H1 (cell line): ENCODE measurements around the gene FLT4. TPM values are rescaled to one million over a fixed set of nuclear protein-coding genes. Genes with fewer than 3 reads are reported as not detected.
"Not testable (repeated sequence)": the region's sequence is repeated elsewhere in the genome, so short reads cannot be mapped to it uniquely, and the experiment has no call there.

Experiments used
- CTCF ChIA-PET: fragments of 300-600 bp; sonication (Branson Sonifier 250); formaldehyde crosslinking; loops from one replicate; lab custom pipeline; 2021; ENCODE audit not compliant: partially characterized antibody; lab: Charles Lee
- POLR2A ChIA-PET: fragments of 300-600 bp; sonication (Branson Sonifier 250); formaldehyde crosslinking; loops from one replicate; lab custom pipeline; 2021; ENCODE audit warnings: inconsistent platforms; ENCODE audit not compliant: partially characterized antibody; lab: Charles Lee
- DNase-seq, 2 experiments: peaks; one replicate each; pipeline versions ENCODE4 v3.0.0 to v3.0.0-alpha.2; 2010 to 2022; ENCODE audit warnings: low spot score in 2 of 2, low read depth in 1 of 2, mixed read lengths in 1 of 2
- FAIRE-seq: peaks from 2 replicates; lab custom pipeline; 2011; peaks lifted over from hg19 to GRCh38; lab: Jason Lieb, UNC
- H2AFZ ChIP-seq: 2 replicates; pipeline ENCODE4 v1.8.1; 2012; ENCODE audit warnings: low read length, inconsistent platforms
- H2AK5ac ChIP-seq: 2 replicates; pipeline ENCODE4 v1.6.1; 2013; ENCODE audit warnings: low read depth, low read length
- H2BK120ac ChIP-seq: replicated peaks from 2 replicates; pipeline ENCODE3; 2013; ENCODE audit warnings: low read depth, low read length, inconsistent platforms
- H2BK12ac ChIP-seq: 2 replicates; pipeline ENCODE4 v1.6.1; 2013; ENCODE audit warnings: low read depth, low read length
- H2BK15ac ChIP-seq: 2 replicates; pipeline ENCODE4 v1.6.1; 2013; ENCODE audit warnings: low read length
- H2BK20ac ChIP-seq: 2 replicates; pipeline ENCODE4 v1.6.1; 2013; ENCODE audit warnings: low read length
- H2BK5ac ChIP-seq: 2 replicates; pipeline ENCODE4 v1.6.1; 2013; ENCODE audit warnings: low read depth, low read length
- H3K14ac ChIP-seq: 2 replicates; pipeline ENCODE4 v1.6.1; 2013; ENCODE audit warnings: inconsistent platforms; ENCODE audit not compliant: insufficient read length
- H3K18ac ChIP-seq: 2 replicates; pipeline ENCODE4 v1.6.1; 2013; ENCODE audit warnings: low read length; ENCODE audit errors: extremely low read depth
- H3K23ac ChIP-seq: 2 replicates; pipeline ENCODE4 v1.6.1; 2013; ENCODE audit warnings: inconsistent platforms; ENCODE audit not compliant: insufficient read length
- H3K23me2 ChIP-seq: 2 replicates; pipeline ENCODE4 v1.6.1; 2013; ENCODE audit warnings: low read depth, low read length
- H3K27ac ChIP-seq: 2 replicates; pipeline ENCODE4 v1.6.1; 2011; ENCODE audit warnings: low read depth, low read length, inconsistent platforms
- H3K27me3 ChIP-seq, 4 experiments: replicated peaks in 1 of 4; 1 replicate in 1 of 4; 2 replicates in 3 of 4; pipeline versions ENCODE4 v1.6.1 to v1.8.1; 2011 to 2013; ENCODE audit warnings: low read length in 3 of 4, mild to moderate bottlenecking in 3 of 4, inconsistent platforms in 2 of 4, mixed read lengths in 2 of 4, moderate library complexity in 1 of 4; ENCODE audit not compliant: control insufficient read depth in 3 of 4, insufficient read depth in 3 of 4; ENCODE audit errors: extremely low read depth in 1 of 4
- H3K36me3 ChIP-seq, 4 experiments: 2 replicates each; pipeline versions ENCODE4 v1.6.1 to v1.8.1; 2011 to 2013; ENCODE audit warnings: mild to moderate bottlenecking in 4 of 4, low read length in 3 of 4, moderate library complexity in 2 of 4, control low read depth in 1 of 4, inconsistent platforms in 1 of 4; ENCODE audit not compliant: insufficient read depth in 4 of 4, control insufficient read depth in 2 of 4
- H3K4ac ChIP-seq: replicated peaks from 2 replicates; pipeline ENCODE3; 2013; ENCODE audit warnings: low read length, low read depth, mixed read lengths, inconsistent platforms; ENCODE audit not compliant: insufficient read length
- H3K4me1 ChIP-seq, 4 experiments: replicated peaks in 1 of 4; 1 replicate in 1 of 4; 2 replicates in 3 of 4; pipeline versions ENCODE4 v1.6.1 to v1.8.1; 2011 to 2013; ENCODE audit warnings: low read length in 3 of 4, inconsistent platforms in 2 of 4, mixed read lengths in 1 of 4; ENCODE audit not compliant: insufficient read depth in 4 of 4, control insufficient read depth in 3 of 4
- H3K4me2 ChIP-seq, 2 experiments: 2 replicates each; pipeline versions ENCODE4 v1.6.1 to v1.8.1; 2011 to 2013; ENCODE audit warnings: low read depth in 2 of 2, low read length in 2 of 2, control low read depth in 1 of 2, inconsistent platforms in 1 of 2, mild to moderate bottlenecking in 1 of 2; ENCODE audit not compliant: insufficient read depth in 1 of 2
- H3K4me3 ChIP-seq, 4 experiments: fragments of 200-600, 300-600 bp in 1 of 4; sonication (generic), shearing (Covaris generic), sonication (Bioruptor Twin) in 1 of 4; 2 replicates each; pipeline versions ENCODE4 v1.5.1 to v1.8.1; 2011 to 2016; ENCODE audit warnings: low read length in 4 of 4, low read depth in 3 of 4, control low read depth in 2 of 4, inconsistent platforms in 2 of 4, mild to moderate bottlenecking in 2 of 4, mixed read lengths in 1 of 4, moderate library complexity in 1 of 4; ENCODE audit not compliant: insufficient read depth in 2 of 4; ENCODE audit errors: extremely low read depth in 1 of 4
- H3K56ac ChIP-seq: replicated peaks from 2 replicates; pipeline ENCODE3; 2013; ENCODE audit warnings: low read depth, mild to moderate bottlenecking, mixed read lengths, low read length, inconsistent platforms; ENCODE audit not compliant: insufficient read length
- H3K79me1 ChIP-seq: 2 replicates; pipeline ENCODE4 v1.6.1; 2013; ENCODE audit warnings: low read depth, low read length, control low read depth
- H3K79me2 ChIP-seq, 2 experiments: 2 replicates each; pipeline versions ENCODE4 v1.6.1 to v1.8.1; 2012 to 2013; ENCODE audit warnings: low read length in 2 of 2, mild to moderate bottlenecking in 2 of 2, inconsistent platforms in 1 of 2; ENCODE audit not compliant: insufficient read depth in 2 of 2, control insufficient read depth in 1 of 2
- H3K9ac ChIP-seq, 4 experiments: replicated peaks in 1 of 4; 1 replicate in 1 of 4; 2 replicates in 3 of 4; pipeline versions ENCODE4 v1.6.1 to v1.8.1; 2011 to 2013; ENCODE audit warnings: low read depth in 3 of 4, low read length in 3 of 4, control low read depth in 2 of 4, mild to moderate bottlenecking in 2 of 4, moderate library complexity in 2 of 4, inconsistent platforms in 1 of 4; ENCODE audit errors: extremely low read depth in 1 of 4
- H3K9me3 ChIP-seq, 2 experiments: 2 replicates each; pipeline versions ENCODE4 v1.6.1 to v1.8.1; 2012 to 2013; ENCODE audit warnings: mild to moderate bottlenecking in 2 of 2, moderate library complexity in 2 of 2, control low read depth in 1 of 2, inconsistent platforms in 1 of 2, low read depth in 1 of 2, low read length in 1 of 2, mixed read lengths in 1 of 2; ENCODE audit not compliant: insufficient read depth in 2 of 2
- H4K20me1 ChIP-seq, 2 experiments: replicated peaks in 1 of 2; 2 replicates each; pipeline versions ENCODE3 to v1.8.1; 2011 to 2013; ENCODE audit warnings: inconsistent platforms in 2 of 2, low read length in 2 of 2, mild to moderate bottlenecking in 1 of 2; ENCODE audit not compliant: insufficient read depth in 2 of 2, control insufficient read depth in 1 of 2
- H4K5ac ChIP-seq: 2 replicates; pipeline ENCODE4 v1.6.1; 2013; ENCODE audit warnings: low read length, low read depth, mixed read lengths, inconsistent platforms; ENCODE audit not compliant: insufficient read length
- H4K8ac ChIP-seq: 2 replicates; pipeline ENCODE4 v1.8.0; 2013; ENCODE audit warnings: mild to moderate bottlenecking, moderate library complexity, low read length, inconsistent platforms; ENCODE audit not compliant: insufficient read depth; ENCODE audit errors: extremely low read depth
- H4K91ac ChIP-seq: replicated peaks from 2 replicates; pipeline ENCODE3; 2013; ENCODE audit warnings: low read length, mixed read lengths, inconsistent platforms; ENCODE audit not compliant: insufficient read length
- EZH2 ChIP-seq: fragments of 200-600 bp; sonication (generic); IDR thresholded peaks from 2 replicates; pipeline ENCODE4 v1.7.1; 2012; ENCODE audit warnings: low read depth, mild to moderate bottlenecking, moderate library complexity, low read length, inconsistent platforms; ENCODE audit not compliant: severe bottlenecking
- WGBS, 2 experiments: shearing (Covaris generic) in 1 of 2; methylation state at CpG; one replicate each; pipeline versions ENCODE4 v1.1.6 to v1.1.7; 2013 to 2015; ENCODE audit warnings: low lambda C conversion rate in 2 of 2, mixed read lengths in 2 of 2, inconsistent platforms in 1 of 2, low coverage in 1 of 2, missing lambda C conversion rate in 1 of 2; ENCODE audit not compliant: insufficient replicate concordance in 2 of 2, insufficient coverage in 1 of 2, insufficient read length in 1 of 2; ENCODE audit errors: extremely low coverage in 1 of 2, missing lambda C conversion rate in 1 of 2; 5-methylcytosine and 5-hydroxymethylcytosine counted together
- polyA plus RNA-seq, 7 experiments: library from polyadenylated mRNA; depleted of rRNA in 3 of 7; stranded (reverse) in 5 of 7; unstranded in 2 of 7; fragments of >200 nt in 5 of 7; fragments of 200-250 nt in 2 of 7; gene quantifications; 1 replicate in 5 of 7; 2 replicates in 1 of 7; 4 replicates in 1 of 7; pipeline versions ENCODE4 v1.2.1 to v1.2.3, GENCODE V29; 2011 to 2013; ENCODE audit warnings: missing spikeins in 2 of 7, mixed read lengths in 2 of 7
- total RNA-seq: library from RNA; stranded (reverse); fragmentation: NEBNext Ultra II Directional; extraction: Animal tissue kit (Norgen Biotek cat#: 25700); gene quantifications from 2 replicates; pipeline ENCODE4 v1.2.1, GENCODE V29; 2021

The FLT4 gene
- total and polyA plus RNA-seq, 2 of the 8 experiments (the other 6 are each of a cell fraction or from before 2014, with no cell fraction given) = 6.5 to 7.7 TPM

DNA sequence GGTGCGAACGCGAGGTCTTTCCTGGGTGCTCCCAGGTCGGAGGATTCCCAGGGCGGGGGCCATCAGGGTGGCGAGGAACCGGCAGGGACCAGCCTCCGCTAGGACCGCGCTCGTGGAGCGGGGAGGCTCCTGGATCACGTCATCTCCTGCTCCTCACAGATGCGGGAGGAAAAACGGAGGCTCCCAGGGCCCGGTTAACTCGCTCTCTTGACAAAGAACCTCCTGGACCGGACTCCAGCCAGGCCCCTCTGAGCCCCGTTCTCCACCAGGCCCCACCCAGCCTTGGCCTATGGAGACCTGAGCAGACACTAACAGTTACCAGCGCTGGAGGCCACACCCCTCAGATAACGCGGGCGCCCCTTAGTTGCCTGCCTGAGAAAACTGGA lies 24.7 kb upstream of the FLT4 start:
- not testable (repeated sequence) for H3K18ac ChIP-seq, H3K14ac ChIP-seq, H3K79me2 ChIP-seq, H4K91ac ChIP-seq, H3K4ac ChIP-seq
- peak overlapping the region in 1 of 4 experiments; percentile 22; a peak in 2 of 7 replicates for H3K9ac ChIP-seq
- TF ChIP-seq EZH2 = peak; percentile 2
- TF ChIP-seq, all 59 proteins: peak for 1; not testable (repeated sequence) for 58
- 60% methylated on average over 14 of the region's 23 CpGs; no CpG with 5 or more reads in 1 of the 2 experiments for WGBS, 2 experiments
- POLR2A ChIA-PET = interaction anchor here (1.0 kb wide), 1 partner anchor 26 kb away, joined by 3 read pairs; no protein-coding TSS in a partner anchor
- H3K4me1 ChIP-seq, H2BK120ac ChIP-seq, H2AK5ac ChIP-seq, H2BK20ac ChIP-seq, H4K20me1 ChIP-seq, H2AFZ ChIP-seq, H4K8ac ChIP-seq, H3K56ac ChIP-seq, H4K5ac ChIP-seq, H3K27ac ChIP-seq, H2BK5ac ChIP-seq, H3K79me1 ChIP-seq, H3K36me3 ChIP-seq, FAIRE-seq, H2BK15ac ChIP-seq, H2BK12ac ChIP-seq, H3K23ac ChIP-seq, DNase-seq, H3K9me3 ChIP-seq: not testable (repeated sequence)
- Histone ChIP-seq H3K23me2 (peaks cover 13% of the 10 kb centered on the region; the same call in 1 of the 2 replicates), H3K4me2 (peak overlapping the region; percentile 40 to 79; a peak in 3 of 4 replicates), H3K27me3 (peaks cover 5 to 19% (median 13%) of the 10 kb centered on the region in 4 experiments), H3K4me3 (peak overlapping the region; percentile 21 to 61 (median 36))
- CTCF ChIA-PET = interaction anchor here (0.6 to 1.6 kb wide), 5 partner anchors 10 to 1837 kb away, joined by 3 to 7 read pairs (median 4); no protein-coding TSS in a partner anchor
